Loucy (cell line): ENCODE measurements around the gene IGFBP4.

ENCODE experiments used
- H2AFZ ChIP-seq: fragments of 200-600 bp; sonication (generic); 2 replicates; pipeline ENCODE4 v1.6.0; 2016; ENCODE audit warnings: antibody characterized with exemption, mild to moderate bottlenecking, low read length, moderate library complexity
- H3F3A ChIP-seq: fragments of 200-600 bp; 2 replicates; pipeline ENCODE4 v1.6.0; 2016; ENCODE audit warnings: antibody characterized with exemption, low read depth, mild to moderate bottlenecking
- H3K27me3 ChIP-seq: fragments of 200-600 bp; sonication (generic); 2 replicates; pipeline ENCODE4 v1.6.1; 2014; ENCODE audit warnings: low read length, mild to moderate bottlenecking; ENCODE audit not compliant: insufficient read depth, poor library complexity, severe bottlenecking
- H3K36me3 ChIP-seq: fragments of 200-600 bp; sonication (generic); 2 replicates; pipeline ENCODE4 v1.6.1; 2016; ENCODE audit warnings: low read length; ENCODE audit not compliant: insufficient read depth
- H3K4me1 ChIP-seq: fragments of 200-600 bp; sonication (generic); 2 replicates; pipeline ENCODE4 v1.5.1; 2014; ENCODE audit warnings: low read length, mild to moderate bottlenecking; ENCODE audit not compliant: insufficient read depth, poor library complexity, severe bottlenecking
- H3K4me2 ChIP-seq: fragments of 200-600 bp; sonication (generic); 2 replicates; pipeline ENCODE4 v1.6.0; 2014; ENCODE audit warnings: antibody characterized with exemption, low read length, low read depth, mild to moderate bottlenecking; ENCODE audit not compliant: poor library complexity, severe bottlenecking
- H3K4me3 ChIP-seq: fragments of 200-600 bp; sonication (generic); 2 replicates; pipeline ENCODE4 v1.5.1; 2014; ENCODE audit warnings: low read length, mild to moderate bottlenecking, mixed read lengths; ENCODE audit not compliant: poor library complexity, severe bottlenecking
- H3K79me2 ChIP-seq: fragments of 200-600 bp; sonication (generic); 2 replicates; pipeline ENCODE4 v1.6.1; 2014; ENCODE audit warnings: low read length; ENCODE audit not compliant: insufficient read depth
- H3K9ac ChIP-seq: fragments of 200-600 bp; sonication (generic); 2 replicates; pipeline ENCODE4 v1.6.0; 2014; ENCODE audit warnings: mild to moderate bottlenecking, low read depth, low read length, moderate library complexity; ENCODE audit not compliant: poor library complexity, severe bottlenecking
- H3K9me2 ChIP-seq: fragments of 200-600 bp; sonication (generic); replicated peaks from 2 replicates; pipeline ENCODE4 v1.6.1; 2016; ENCODE audit warnings: low read depth, low read length, mixed read lengths
- H3K9me3 ChIP-seq: fragments of 200-600 bp; sonication (generic); 2 replicates; pipeline ENCODE4 v1.6.1; 2014; ENCODE audit warnings: mild to moderate bottlenecking, antibody characterized with exemption, low read length, low read depth; ENCODE audit not compliant: insufficient read depth
- H4K20me1 ChIP-seq: fragments of 200-600 bp; sonication (generic); 2 replicates; pipeline ENCODE4 v1.6.0; 2014; ENCODE audit warnings: antibody characterized with exemption, low read length, mild to moderate bottlenecking; ENCODE audit not compliant: insufficient read depth, poor library complexity, severe bottlenecking
- CTCF ChIP-seq: fragments of 200-600 bp; sonication (generic); conservative IDR thresholded peaks from 2 replicates; pipeline ENCODE4 v1.5.1; 2014; ENCODE audit warnings: mild to moderate bottlenecking, antibody characterized with exemption, low read length
- EZH2phosphoT487 ChIP-seq: fragments of 200-600 bp; IDR thresholded peaks from 2 replicates; pipeline ENCODE4 v1.6.1; 2018; ENCODE audit warnings: antibody characterized with exemption, mild to moderate bottlenecking, moderate library complexity, borderline replicate concordance

Gene IGFBP4

GRCh38 chr17:40487371-40488020 lies 44.2 kb downstream of the IGFBP4 start:
- no peak overlapping the region for H3K4me2 ChIP-seq
- no peak for TF ChIP-seq CTCF
- no peak for TF ChIP-seq EZH2phosphoT487
- no peaks in the 10 kb centered on the region for H3K9me3 ChIP-seq
- peaks cover 19% of the 10 kb centered on the region for H3K4me1 ChIP-seq
- H3K36me3 ChIP-seq = no peaks in the 10 kb centered on the region
- no peaks in the 10 kb centered on the region for H3K27me3 ChIP-seq
- H3K9me2 ChIP-seq = no peaks in the 10 kb centered on the region
- no peak overlapping the region for H3K4me3 ChIP-seq
- H3F3A ChIP-seq = no peaks in the 10 kb centered on the region
- H2AFZ ChIP-seq = no peak overlapping the region
- no peaks in the 10 kb centered on the region for H4K20me1 ChIP-seq
- H3K79me2 ChIP-seq = no peaks in the 10 kb centered on the region
- H3K9ac ChIP-seq = no peak overlapping the region

GRCh38 chr17:40490289-40490853 lies 47.1 kb downstream of the IGFBP4 start:
- Histone ChIP-seq H3K9me3 (no peaks in the 10 kb centered on the region), H3K79me2 (no peaks in the 10 kb centered on the region), H3K27me3 (no peaks in the 10 kb centered on the region), H3K4me3 (no peak overlapping the region), H3K9ac (peak overlapping the region; percentile 33), H3F3A (no peaks in the 10 kb centered on the region), H3K9me2 (no peaks in the 10 kb centered on the region), H2AFZ (peak overlapping the region; percentile 34; the same call in 1 of the 2 replicates), H3K4me1 (peaks cover 19% of the 10 kb centered on the region), H4K20me1 (no peaks in the 10 kb centered on the region), H3K4me2 (peak overlapping the region; percentile 41), H3K36me3 (no peaks in the 10 kb centered on the region)
- TF ChIP-seq EZH2phosphoT487 = no peak
- TF ChIP-seq CTCF = no peak

- Histone ChIP-seq H3K9me3 (no peaks in the 10 kb centered on the region), H3K27me3 (no peaks in the 10 kb centered on the region), H4K20me1 (no peaks in the 10 kb centered on the region), H3K36me3 (no peaks in the 10 kb centered on the region), H3K4me3 (no peak overlapping the region), H3K79me2 (no peaks in the 10 kb centered on the region), H3K9ac (peak overlapping the region; percentile 33), H3F3A (no peaks in the 10 kb centered on the region), H3K4me2 (peak overlapping the region; percentile 41), H3K9me2 (no peaks in the 10 kb centered on the region), H3K4me1 (peaks cover 19% of the 10 kb centered on the region), H2AFZ (peak overlapping the region; percentile 34; the same call in 1 of the 2 replicates)
- TF ChIP-seq EZH2phosphoT487 = no peak
- TF ChIP-seq CTCF = no peak
These were observed 47.7 kb downstream of the IGFBP4 start for GRCh38 chr17:40490982-40491381.
